Stimulated activated memory B cell treated with anti-CD40 and anti-IgM and Interleukin-4, amounts not matched to agents 10 μg/mL and 1 μg/mL and 100 μg/mL, for 72 hours (primary cell): ENCODE results near the gene MACROD2.

Experiments
- ATAC-seq: fragments of 150-1000 bp; cut with Tn5 transposase; 2 replicates; pipeline ENCODE4 v1.10.0; 2021
- H3K27ac Mint-ChIP-seq: one replicate; pipeline ENCODE4 v1.8.0; 2022; ENCODE audit warnings: mild to moderate bottlenecking, mixed read lengths
- H3K27me3 Mint-ChIP-seq: one replicate; pipeline ENCODE4 v1.8.0; 2022; ENCODE audit warnings: mixed read lengths
- H3K36me3 Mint-ChIP-seq: one replicate; pipeline ENCODE4 v1.8.0; 2022; ENCODE audit warnings: mixed read lengths
- H3K4me1 Mint-ChIP-seq: one replicate; pipeline ENCODE4 v1.8.0; 2022; ENCODE audit warnings: mixed read lengths
- H3K4me3 Mint-ChIP-seq: one replicate; pipeline ENCODE4 v1.8.0; 2022; ENCODE audit warnings: mild to moderate bottlenecking, moderate library complexity, mixed read lengths
- H3K9me3 Mint-ChIP-seq: one replicate; pipeline ENCODE4 v1.8.0; 2022; ENCODE audit warnings: mixed read lengths

The MACROD2 gene

GRCh38 chr20:14407336-14407735 lies 412.0 kb downstream of the MACROD2 start:
- no peaks in the 10 kb centered on the region for H3K36me3 Mint-ChIP-seq
- no peak for ATAC-seq
- H3K27me3 Mint-ChIP-seq: no peaks in the 10 kb centered on the region
- H3K27ac Mint-ChIP-seq: no peak overlapping the region
- no peaks in the 10 kb centered on the region for H3K9me3 Mint-ChIP-seq
- no peaks in the 10 kb centered on the region for H3K4me1 Mint-ChIP-seq
- no peak overlapping the region for H3K4me3 Mint-ChIP-seq

GRCh38 chr20:14410869-14411555 lies 415.7 kb downstream of the MACROD2 start:
- H3K27ac Mint-ChIP-seq: no peak overlapping the region
- no peak overlapping the region for H3K4me3 Mint-ChIP-seq
- H3K4me1 Mint-ChIP-seq: no peaks in the 10 kb centered on the region
- H3K9me3 Mint-ChIP-seq: no peaks in the 10 kb centered on the region
- no peaks in the 10 kb centered on the region for H3K27me3 Mint-ChIP-seq
- no peaks in the 10 kb centered on the region for H3K36me3 Mint-ChIP-seq
- no peak for ATAC-seq

- H3K27me3 Mint-ChIP-seq: no peaks in the 10 kb centered on the region
- H3K27ac Mint-ChIP-seq: no peak overlapping the region
- H3K4me3 Mint-ChIP-seq: no peak overlapping the region
- H3K36me3 Mint-ChIP-seq: no peaks in the 10 kb centered on the region
- H3K9me3 Mint-ChIP-seq: no peaks in the 10 kb centered on the region
- H3K4me1 Mint-ChIP-seq: no peaks in the 10 kb centered on the region
- ATAC-seq: no peak
Observed at GRCh38 chr20:14412065-14412681, 416.9 kb downstream of the MACROD2 start.

- no peak overlapping the region for H3K4me3 Mint-ChIP-seq
- no peak overlapping the region for H3K27ac Mint-ChIP-seq
- no peaks in the 10 kb centered on the region for H3K36me3 Mint-ChIP-seq
- no peaks in the 10 kb centered on the region for H3K4me1 Mint-ChIP-seq
- no peaks in the 10 kb centered on the region for H3K9me3 Mint-ChIP-seq
- H3K27me3 Mint-ChIP-seq: no peaks in the 10 kb centered on the region
- ATAC-seq: no peak
Observed at GRCh38 chr20:14413835-14414234, 418.5 kb downstream of the MACROD2 start.

- H3K36me3 Mint-ChIP-seq: no peaks in the 10 kb centered on the region
Observed at GRCh38 chr20:14414560-14414959, 419.2 kb downstream of the MACROD2 start.

GRCh38 chr20:14415467-14415866 lies 420.2 kb downstream of the MACROD2 start:
- H3K4me1 Mint-ChIP-seq: no peaks in the 10 kb centered on the region
- H3K27ac Mint-ChIP-seq: no peak overlapping the region
- no peaks in the 10 kb centered on the region for H3K27me3 Mint-ChIP-seq
- no peak for ATAC-seq
- no peaks in the 10 kb centered on the region for H3K36me3 Mint-ChIP-seq
- no peak overlapping the region for H3K4me3 Mint-ChIP-seq
- no peaks in the 10 kb centered on the region for H3K9me3 Mint-ChIP-seq

More at GRCh38 chr20:14414560-14414959, 419.2 kb downstream of the MACROD2 start:
- no peak overlapping the region for H3K27ac Mint-ChIP-seq
- H3K4me3 Mint-ChIP-seq: no peak overlapping the region
- no peaks in the 10 kb centered on the region for H3K9me3 Mint-ChIP-seq
- H3K27me3 Mint-ChIP-seq: no peaks in the 10 kb centered on the region
- H3K4me1 Mint-ChIP-seq: no peaks in the 10 kb centered on the region
- ATAC-seq: no peak

- no peak for ATAC-seq
- Mint-ChIP-seq H3K4me3 (no peak overlapping the region), H3K4me1 (no peaks in the 10 kb centered on the region), H3K27ac (no peak overlapping the region), H3K27me3 (no peaks in the 10 kb centered on the region), H3K9me3 (no peaks in the 10 kb centered on the region), H3K36me3 (no peaks in the 10 kb centered on the region)
Observed at GRCh38 chr20:14418376-14418775, 423.1 kb downstream of the MACROD2 start.

GRCh38 chr20:14422892-14423291 lies 427.6 kb downstream of the MACROD2 start:
- no peak overlapping the region for H3K27ac Mint-ChIP-seq
- H3K4me1 Mint-ChIP-seq: no peaks in the 10 kb centered on the region
- no peaks in the 10 kb centered on the region for H3K36me3 Mint-ChIP-seq
- H3K4me3 Mint-ChIP-seq: no peak overlapping the region
- ATAC-seq: no peak
- no peaks in the 10 kb centered on the region for H3K9me3 Mint-ChIP-seq
- no peaks in the 10 kb centered on the region for H3K27me3 Mint-ChIP-seq

- Mint-ChIP-seq H3K4me3 (no peak overlapping the region), H3K9me3 (no peaks in the 10 kb centered on the region), H3K36me3 (no peaks in the 10 kb centered on the region), H3K27ac (no peak overlapping the region), H3K27me3 (no peaks in the 10 kb centered on the region), H3K4me1 (no peaks in the 10 kb centered on the region)
- ATAC-seq: peak; percentile 31
Observed at GRCh38 chr20:14431568-14431967, 436.3 kb downstream of the MACROD2 start.

- H3K4me3 Mint-ChIP-seq: no peak overlapping the region
Observed at GRCh38 chr20:14432085-14432484, 436.8 kb downstream of the MACROD2 start.

GRCh38 chr20:14432597-14432996 lies 437.3 kb downstream of the MACROD2 start:
- ATAC-seq: no peak
- Mint-ChIP-seq H3K9me3 (no peaks in the 10 kb centered on the region), H3K36me3 (no peaks in the 10 kb centered on the region), H3K4me1 (no peaks in the 10 kb centered on the region), H3K27me3 (no peaks in the 10 kb centered on the region), H3K4me3 (no peak overlapping the region), H3K27ac (no peak overlapping the region)

More at GRCh38 chr20:14432085-14432484, 436.8 kb downstream of the MACROD2 start:
- no peaks in the 10 kb centered on the region for H3K27me3 Mint-ChIP-seq
- H3K36me3 Mint-ChIP-seq: no peaks in the 10 kb centered on the region
- H3K9me3 Mint-ChIP-seq: no peaks in the 10 kb centered on the region
- H3K27ac Mint-ChIP-seq: no peak overlapping the region
- H3K4me1 Mint-ChIP-seq: no peaks in the 10 kb centered on the region
- ATAC-seq: no peak

GRCh38 chr20:14434384-14435136 lies 439.2 kb downstream of the MACROD2 start:
- no peaks in the 10 kb centered on the region for H3K27me3 Mint-ChIP-seq
- H3K27ac Mint-ChIP-seq: no peak overlapping the region
- peaks cover 4% of the 10 kb centered on the region for H3K9me3 Mint-ChIP-seq
- ATAC-seq: no peak
- no peaks in the 10 kb centered on the region for H3K4me1 Mint-ChIP-seq
- H3K36me3 Mint-ChIP-seq: no peaks in the 10 kb centered on the region
- no peak overlapping the region for H3K4me3 Mint-ChIP-seq

GRCh38 chr20:14441201-14441600 lies 445.9 kb downstream of the MACROD2 start:
- Mint-ChIP-seq H3K9me3 (peaks cover 4% of the 10 kb centered on the region), H3K4me3 (no peak overlapping the region), H3K27ac (no peak overlapping the region), H3K36me3 (no peaks in the 10 kb centered on the region), H3K4me1 (no peaks in the 10 kb centered on the region), H3K27me3 (no peaks in the 10 kb centered on the region)
- no peak for ATAC-seq

GRCh38 chr20:14444106-14444505 lies 448.8 kb downstream of the MACROD2 start:
- ATAC-seq: no peak
- peaks cover under 1% of the 10 kb centered on the region for H3K9me3 Mint-ChIP-seq
- no peak overlapping the region for H3K27ac Mint-ChIP-seq
- no peak overlapping the region for H3K4me3 Mint-ChIP-seq
- H3K27me3 Mint-ChIP-seq: no peaks in the 10 kb centered on the region
- no peaks in the 10 kb centered on the region for H3K4me1 Mint-ChIP-seq
- H3K36me3 Mint-ChIP-seq: no peaks in the 10 kb centered on the region

GRCh38 chr20:14445310-14445709 lies 450.0 kb downstream of the MACROD2 start:
- Mint-ChIP-seq H3K4me3 (no peak overlapping the region), H3K9me3 (no peaks in the 10 kb centered on the region), H3K27me3 (no peaks in the 10 kb centered on the region), H3K36me3 (no peaks in the 10 kb centered on the region), H3K27ac (no peak overlapping the region), H3K4me1 (no peaks in the 10 kb centered on the region)
- no peak for ATAC-seq

GRCh38 chr20:14445902-14446301 lies 450.6 kb downstream of the MACROD2 start:
- H3K4me3 Mint-ChIP-seq: no peak overlapping the region
- no peaks in the 10 kb centered on the region for H3K36me3 Mint-ChIP-seq
- ATAC-seq: no peak
- H3K9me3 Mint-ChIP-seq: no peaks in the 10 kb centered on the region
- H3K27ac Mint-ChIP-seq: no peak overlapping the region
- H3K27me3 Mint-ChIP-seq: no peaks in the 10 kb centered on the region
- no peaks in the 10 kb centered on the region for H3K4me1 Mint-ChIP-seq
